NCI-H2196 (cell line): ENCODE results near the gene SPINK1.
"Not testable (repeated sequence)": the region's sequence is repeated elsewhere in the genome, so short reads cannot be mapped to it uniquely, and the experiment has no call there.

ENCODE experiments used
- DNase-seq: peaks from one replicate; lab custom pipeline; 2025; ENCODE audit not compliant: unreplicated experiment; lab: John Stamatoyannopoulos, UW

The SPINK1 gene, protein sequence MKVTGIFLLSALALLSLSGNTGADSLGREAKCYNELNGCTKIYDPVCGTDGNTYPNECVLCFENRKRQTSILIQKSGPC

DNA sequence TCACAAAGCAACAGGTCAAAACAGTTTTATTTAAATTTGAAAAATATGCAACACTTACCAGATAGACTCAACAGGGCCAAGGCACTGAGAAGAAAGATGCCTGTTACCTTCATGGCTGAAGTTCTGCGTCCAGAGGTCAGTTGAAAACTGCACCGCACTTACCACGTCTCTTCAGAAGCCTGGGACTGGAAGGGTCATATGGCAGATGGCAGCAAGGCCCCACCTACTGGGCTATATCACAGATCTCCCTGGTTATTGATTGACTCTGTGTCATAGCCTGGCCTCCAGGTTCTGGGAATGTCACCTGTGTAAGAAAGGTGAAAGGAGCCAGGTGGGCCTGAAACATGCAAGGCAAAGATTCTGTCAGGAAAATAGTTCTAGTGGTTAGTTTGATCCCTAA, at the start of gene SPINK1:
Gene SPINK1 (minus strand): TSS at position 207 of the 400 bp plus-strand sequence. CDS start 94 bp downstream, at position 113.
- DNase-seq = no peak

DNA sequence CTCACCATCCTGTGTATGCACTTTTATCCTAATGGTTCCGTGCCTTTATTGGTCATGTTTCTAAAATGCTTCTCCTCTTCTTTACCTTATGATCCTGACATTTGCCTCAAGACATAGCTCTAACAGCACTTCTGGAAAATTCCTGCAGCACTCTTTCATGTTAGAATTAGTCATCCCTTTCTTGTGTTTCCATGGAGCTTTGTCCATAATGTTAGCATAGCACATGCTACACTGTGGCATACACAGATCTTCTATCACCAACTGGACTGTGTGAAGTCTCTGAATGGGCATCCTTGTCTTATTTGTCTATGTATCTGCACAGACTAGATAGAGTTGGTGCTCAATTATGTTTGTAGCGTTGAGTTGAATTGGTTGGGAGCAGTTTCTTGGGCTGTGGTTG, 49.0 kb upstream of the SPINK1 start:
- DNase-seq = no peak

- DNase-seq = no peak
These were observed 48.3 kb upstream of the SPINK1 start for GRCh38 chr5:147879784-147880183.

- no peak for DNase-seq
These were observed 46.7 kb upstream of the SPINK1 start, which contains the start of gene SCGB3A2 for GRCh38 chr5:147878066-147878759. Gene SCGB3A2 (plus strand): TSS chr5:147878711. CDS start chr5:147878804, 93 bp downstream.

DNA sequence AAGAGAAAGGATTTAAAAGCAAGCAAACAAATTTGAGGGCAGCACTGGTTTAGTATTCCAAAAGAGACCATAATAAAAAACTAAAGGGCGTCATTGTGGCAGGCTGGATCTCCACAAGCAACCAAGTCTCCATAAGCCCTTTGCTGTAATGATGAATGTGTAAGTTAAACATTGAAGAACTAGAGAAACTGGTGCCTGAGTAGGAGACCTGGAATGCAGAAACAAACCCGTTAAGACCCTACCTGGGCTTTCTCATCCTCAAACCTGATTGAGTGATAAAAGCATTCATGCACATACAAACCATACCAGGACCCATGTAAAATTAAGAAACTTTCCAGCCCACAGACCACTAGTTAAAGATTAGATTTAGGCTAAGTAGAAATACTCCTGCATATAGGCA, 45.2 kb upstream of the SPINK1 start:
- no peak for DNase-seq

DNA sequence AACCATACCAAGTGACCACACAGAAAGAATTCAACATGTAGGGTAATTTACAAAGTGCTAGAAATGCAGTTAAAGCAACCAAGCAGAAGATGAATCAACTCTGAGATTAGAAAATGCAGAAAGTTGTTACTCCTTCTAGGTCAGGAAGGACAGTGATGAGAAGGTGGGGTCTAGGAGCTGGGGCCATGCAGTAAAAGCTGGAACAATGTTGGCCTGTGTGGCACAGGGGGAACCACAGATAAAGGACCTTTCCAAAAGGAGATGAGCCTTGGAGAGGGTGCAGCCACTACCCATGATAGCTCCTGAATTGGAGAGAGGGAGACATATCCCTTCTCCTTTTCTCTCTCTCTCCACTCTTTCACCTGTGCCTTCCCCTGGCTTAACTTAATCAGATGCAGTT, 44.7 kb upstream of the SPINK1 start:
- no peak for DNase-seq

DNA sequence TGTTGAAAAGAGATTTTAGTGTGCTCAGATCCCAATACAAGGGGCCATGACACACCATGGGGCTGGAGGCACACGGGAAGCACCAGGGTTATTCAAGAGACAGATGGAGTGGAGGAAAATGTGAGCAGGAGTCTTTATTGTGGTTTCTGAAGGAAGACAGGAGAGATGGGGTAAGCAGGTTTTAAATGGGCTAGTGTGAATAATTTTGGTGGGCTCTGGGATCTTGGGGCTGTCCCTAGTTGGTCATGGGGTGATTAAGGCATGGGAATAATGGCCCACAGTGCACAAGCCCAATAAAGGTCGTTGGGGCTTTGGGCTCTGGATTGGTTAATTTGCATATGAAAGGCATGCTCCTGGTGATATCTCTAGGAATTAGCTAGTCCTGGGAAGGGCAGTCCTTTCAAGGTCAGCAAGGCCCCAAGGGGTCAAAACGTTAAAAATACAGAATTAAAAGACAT, 43.5 kb upstream of the SPINK1 start:
- no peak for DNase-seq

GRCh38 chr5:147874118-147874875, 42.8 kb upstream of the SPINK1 start:
- not testable (repeated sequence) for DNase-seq

DNA sequence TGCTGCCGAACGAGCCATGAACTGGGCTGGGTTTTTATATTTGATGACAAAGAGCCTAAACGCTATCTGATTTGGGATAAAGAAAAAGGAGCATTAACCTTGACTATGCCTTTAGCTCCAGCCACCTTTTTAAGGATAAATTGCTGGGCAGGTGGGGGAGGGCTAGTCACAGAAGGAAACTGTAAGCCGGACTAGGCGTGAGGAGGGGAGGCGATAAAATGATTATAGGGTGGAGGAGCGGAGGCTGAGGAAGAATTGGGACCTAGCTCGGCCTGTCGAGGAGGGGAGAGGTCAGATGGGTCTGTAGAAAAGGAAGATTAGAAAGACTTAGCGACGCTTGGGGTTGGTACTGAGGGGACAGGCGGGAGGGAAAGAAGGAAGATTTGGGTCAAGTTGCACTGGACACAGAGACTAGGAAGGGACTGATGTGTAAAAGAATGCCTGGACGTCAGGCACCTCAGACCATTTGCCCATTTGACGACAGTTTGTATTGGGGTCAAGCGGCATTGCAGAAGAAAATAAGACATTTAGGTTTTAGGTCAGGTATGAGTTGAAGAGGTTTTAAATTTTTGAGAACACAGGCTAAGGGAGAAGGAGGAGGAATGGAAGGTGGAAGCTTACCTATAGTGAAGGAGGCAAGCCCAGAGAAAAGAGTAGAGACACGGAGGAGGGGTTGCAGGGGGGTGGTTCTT, 41.4 kb upstream of the SPINK1 start:
- DNase-seq = not testable (repeated sequence)

- DNase-seq = not testable (repeated sequence)
These were observed 40.6 kb upstream of the SPINK1 start for GRCh38 chr5:147871980-147872549.

- not testable (repeated sequence) for DNase-seq
These were observed 38.4 kb upstream of the SPINK1 start for GRCh38 chr5:147869892-147870291.

- no peak for DNase-seq
These were observed 37.6 kb upstream of the SPINK1 start for GRCh38 chr5:147869112-147869511.

- DNase-seq = no peak
These were observed 32.1 kb upstream of the SPINK1 start for GRCh38 chr5:147863454-147864158.

- no peak for DNase-seq
These were observed 29.2 kb upstream of the SPINK1 start for GRCh38 chr5:147860641-147861025.

GRCh38 chr5:147859962-147860640, 28.6 kb upstream of the SPINK1 start:
- no peak for DNase-seq

DNA sequence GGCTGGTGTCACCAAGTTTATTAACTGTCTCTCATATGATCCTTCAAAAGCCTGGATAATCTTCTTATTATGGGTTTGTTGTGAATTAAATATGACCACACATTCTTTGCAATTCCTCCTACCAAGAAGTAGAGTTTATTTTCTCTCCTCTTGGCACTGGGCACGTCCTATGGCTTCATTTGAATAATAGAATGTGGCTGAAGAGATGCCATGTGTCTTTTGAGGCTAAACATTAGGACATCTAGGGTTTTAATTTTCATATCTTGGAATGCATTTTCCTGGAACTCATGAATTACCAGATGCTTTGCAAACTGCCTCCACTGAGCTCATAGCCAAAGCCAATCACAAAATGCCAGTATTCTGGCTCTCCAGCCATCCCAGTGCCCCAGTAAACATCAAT, 27.1 kb upstream of the SPINK1 start:
- no peak for DNase-seq

DNA sequence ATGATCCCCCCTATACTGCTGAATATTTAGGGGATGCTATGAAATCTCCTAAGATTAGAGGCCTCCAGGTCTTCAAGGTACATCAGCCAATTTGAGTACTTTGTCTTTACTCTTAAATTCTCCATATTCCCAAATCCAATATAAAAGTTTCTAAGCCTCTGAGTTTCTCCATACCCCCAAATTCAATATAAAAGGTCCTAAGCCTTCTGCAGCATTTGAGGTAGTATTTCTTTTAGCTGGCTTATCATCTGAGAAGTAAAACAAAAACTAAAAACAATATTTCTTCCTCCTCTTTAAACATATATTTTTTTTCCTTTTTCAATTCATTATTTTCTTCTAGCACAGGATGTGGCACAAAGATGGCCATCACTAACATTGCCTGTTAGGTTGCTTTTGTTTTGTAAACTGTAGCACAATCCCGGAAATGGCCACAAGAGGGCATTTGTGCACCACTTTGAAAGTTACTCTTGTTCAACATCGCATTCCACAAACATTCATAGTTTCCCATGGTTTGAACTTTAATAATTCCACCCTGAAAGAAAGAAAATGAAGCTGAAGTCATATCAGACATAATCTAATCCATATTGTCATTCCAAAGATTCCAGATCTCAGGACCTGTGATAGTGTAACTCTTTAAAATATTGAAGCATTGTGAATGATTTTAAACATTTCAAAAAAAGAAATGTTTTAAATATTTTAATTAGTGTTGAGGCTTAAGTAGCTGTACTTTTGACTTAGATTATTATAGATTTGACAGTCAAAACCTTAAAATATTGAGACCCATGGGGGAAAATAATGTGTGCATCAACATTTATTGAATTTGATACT, 26.0 kb upstream of the SPINK1 start:
- DNase-seq = peak; percentile 50

- no peak for DNase-seq
These were observed 25.3 kb upstream of the SPINK1 start for GRCh38 chr5:147856801-147857200.

DNA sequence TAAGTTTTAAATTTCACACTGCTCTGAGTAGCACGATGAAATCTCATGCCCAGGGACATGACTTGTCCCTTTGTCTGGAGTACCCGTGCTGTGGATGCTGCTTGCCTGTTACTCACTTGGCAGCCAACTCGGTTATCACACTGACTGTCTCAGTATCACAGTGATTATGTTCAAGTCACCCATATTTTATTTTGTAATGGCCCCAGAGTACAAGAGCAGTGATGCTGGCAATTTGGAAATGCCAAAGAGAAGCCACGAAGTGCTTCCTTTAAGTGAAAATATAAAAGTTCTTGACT, 24.3 kb upstream of the SPINK1 start:
- no peak for DNase-seq
